HG02938 (cell line): Measurements from ENCODE around the gene TNIK.
A peak's percentile ranks its signal among the peaks of the same experiment; 100 is the strongest.
"Not testable (repeated sequence)": the region's sequence is repeated elsewhere in the genome, so short reads cannot be mapped to it uniquely, and the experiment has no call there.

ENCODE experiments used
- ATAC-seq: cut with Tn5 transposase; IDR thresholded peaks from one replicate; pipeline ENCODE4 v1.9.1; 2021; ENCODE audit warnings: mild to moderate bottlenecking, moderate library complexity; ENCODE audit not compliant: unreplicated experiment

TNIK gene

DNA sequence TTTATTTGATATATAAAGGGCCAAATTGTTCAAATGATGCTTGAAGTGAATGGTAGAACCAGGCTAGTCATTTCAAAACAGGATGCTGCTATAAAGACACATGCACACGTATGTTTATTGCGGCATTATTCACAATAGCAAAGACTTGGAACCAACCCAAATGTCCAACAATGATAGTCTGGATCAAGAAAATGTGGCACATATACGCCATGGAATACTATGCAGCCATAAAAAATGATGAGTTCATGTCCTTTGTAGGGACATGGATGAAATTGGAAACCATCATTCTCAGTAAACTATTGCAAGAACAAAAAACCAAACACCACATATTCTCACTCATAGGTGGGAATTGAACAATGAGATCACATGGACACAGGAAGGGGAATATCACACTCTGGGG is 172.4 kb downstream of the TNIK start:
- ATAC-seq: not testable (repeated sequence)

DNA sequence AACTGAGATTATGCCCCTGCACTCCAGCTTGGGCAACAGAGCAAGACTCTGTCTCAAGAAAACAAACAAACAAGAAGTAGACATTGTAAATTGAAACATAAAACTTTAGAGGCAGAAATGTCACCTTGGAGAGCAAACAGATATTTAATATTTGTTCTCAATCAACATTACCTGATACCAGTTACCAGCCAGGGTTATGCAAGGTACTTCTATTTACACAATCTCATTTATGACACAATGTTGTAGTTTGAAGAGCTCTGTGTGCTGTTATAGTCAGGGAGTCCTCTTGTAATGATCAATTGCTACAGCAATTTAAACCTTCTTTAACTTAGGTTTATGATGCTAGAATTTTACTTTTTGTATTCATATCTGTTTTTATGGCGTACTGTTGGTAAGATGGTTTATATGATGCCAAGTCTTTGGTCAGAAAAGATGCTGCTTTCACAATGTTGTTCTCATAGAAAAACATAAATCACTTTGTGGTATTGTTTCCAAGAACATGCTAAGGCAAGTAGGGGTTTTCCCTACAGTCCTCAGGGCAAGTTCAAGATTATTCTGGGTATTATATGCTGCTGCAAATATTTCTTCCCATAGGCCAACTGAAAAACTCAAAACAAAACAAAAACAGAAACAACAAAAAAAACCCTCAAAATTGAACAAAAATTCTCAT is 173.5 kb downstream of the TNIK start:
- ATAC-seq: peak; percentile 51

DNA sequence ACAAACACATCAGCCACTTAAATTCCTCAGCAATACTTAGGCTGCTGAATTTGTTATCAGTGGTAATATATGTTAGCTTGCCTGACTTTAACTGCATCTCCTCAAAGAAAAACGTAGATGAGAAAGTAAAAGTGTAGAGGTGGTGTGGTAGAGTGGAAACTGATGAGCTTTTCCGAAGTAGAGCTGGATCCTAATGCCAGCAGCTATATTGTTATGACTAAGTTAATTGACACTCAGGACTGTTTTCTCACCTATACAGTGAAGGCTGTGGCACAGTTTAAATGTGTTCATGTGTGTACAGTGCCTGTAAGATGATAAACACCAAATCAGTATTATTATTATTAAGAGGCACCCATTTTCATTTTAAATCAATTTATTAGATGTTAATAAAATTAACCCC is 174.9 kb downstream of the TNIK start:
- peak; percentile 25 for ATAC-seq

DNA sequence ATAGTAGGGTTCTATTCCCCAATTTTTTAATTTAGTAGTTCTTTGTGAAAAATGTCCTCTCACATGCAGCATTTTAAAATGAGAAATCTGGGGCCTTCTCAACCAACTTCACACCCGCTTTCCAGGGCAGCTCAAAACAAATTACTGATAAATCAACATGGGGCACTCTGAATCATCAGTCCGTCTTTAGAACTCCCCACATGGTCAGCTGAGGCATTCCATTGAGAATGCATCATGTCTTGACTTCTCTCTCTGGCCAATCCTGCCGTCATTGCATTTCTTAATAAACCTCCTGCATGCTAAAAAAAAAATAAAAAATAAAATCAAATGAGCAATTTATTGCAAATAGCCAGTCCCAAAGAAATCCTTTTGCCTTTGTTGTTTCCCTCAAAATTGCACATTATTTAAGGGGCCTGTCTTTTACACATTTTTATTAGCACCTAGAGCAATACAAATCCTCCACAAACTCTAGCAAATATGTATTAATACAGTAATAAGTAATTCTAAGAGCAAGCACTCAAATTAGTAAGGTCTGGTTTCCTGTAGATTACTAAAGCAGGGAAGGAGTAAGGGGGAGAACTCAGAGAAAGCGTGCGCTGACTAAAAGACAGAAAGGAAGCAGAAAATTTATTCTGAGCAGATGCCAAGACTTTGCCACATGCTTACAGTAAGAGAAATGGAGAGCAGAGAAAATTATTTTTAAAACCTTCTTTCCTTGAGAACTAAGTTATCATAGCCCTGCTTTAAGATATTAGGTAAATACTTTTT is 175.7 kb downstream of the TNIK start:
- ATAC-seq: peak; percentile 56

DNA sequence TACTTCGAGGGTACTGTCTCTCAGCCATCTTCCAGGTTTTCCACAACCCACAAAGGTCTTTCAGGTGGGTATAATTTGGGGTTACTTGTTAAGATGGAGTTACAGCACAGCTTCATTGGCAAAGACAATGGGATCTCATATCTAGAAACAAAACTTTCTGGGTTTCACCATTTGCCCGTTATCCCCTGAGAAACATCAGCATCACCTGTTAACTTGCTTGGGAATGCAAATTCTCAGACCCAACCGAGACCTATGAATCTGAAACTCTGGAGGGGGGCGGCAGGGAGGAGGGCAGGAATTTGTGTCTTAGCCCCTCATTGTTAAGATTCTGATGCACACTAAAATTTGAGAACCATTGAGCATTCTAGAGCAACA is 176.4 kb downstream of the TNIK start:
- no peak for ATAC-seq

DNA sequence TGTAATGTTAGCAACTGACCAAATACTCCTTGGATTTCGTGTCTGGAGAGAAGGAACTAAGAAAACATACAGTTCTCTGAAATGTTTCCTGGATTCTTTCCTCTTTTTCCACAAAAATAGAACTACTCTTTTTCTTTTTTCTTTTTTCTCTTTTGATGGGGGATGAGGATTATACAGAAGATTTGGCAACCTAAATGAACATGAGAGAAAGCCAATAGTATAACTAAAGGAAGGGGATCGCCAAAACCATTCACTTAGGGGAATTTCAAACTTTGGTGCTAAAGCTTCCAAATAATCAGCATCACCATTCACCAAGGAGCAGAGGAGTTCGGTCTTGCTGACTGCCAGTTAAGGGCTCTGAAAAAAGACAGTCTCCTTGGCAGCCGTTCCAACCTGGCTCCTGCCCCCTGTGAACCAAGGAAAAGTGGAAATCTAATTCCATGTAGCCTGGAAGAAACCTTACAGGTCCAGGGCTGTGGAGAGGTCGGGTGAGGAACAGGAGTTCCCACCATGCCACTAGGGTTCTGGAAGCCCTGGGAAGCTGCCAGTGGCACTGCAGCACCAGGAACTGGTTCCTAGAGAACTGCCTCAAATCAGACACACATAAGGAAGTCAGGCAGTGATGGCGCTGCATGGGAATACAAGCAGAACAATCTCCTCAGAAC is 176.9 kb downstream of the TNIK start:
- no peak for ATAC-seq

DNA sequence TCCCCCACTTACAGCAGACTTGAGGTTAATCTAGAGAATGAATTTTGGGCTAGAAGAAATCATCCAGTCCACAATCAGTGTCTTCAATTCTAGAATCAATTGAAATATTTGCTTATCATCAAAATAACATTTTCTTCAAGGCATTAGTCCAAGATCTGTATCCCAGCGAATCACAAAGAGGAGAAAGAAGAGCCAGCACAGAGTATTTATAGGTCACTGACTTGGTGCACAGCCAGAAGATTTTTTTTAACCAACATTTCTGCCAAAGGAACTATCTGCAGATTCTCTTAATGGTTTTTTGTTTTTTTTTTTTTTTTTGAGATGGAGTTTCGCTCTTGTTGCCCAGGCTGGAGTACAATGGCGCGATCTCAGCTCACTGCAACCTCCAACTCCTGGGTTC is 178.2 kb downstream of the TNIK start:
- ATAC-seq: no peak

DNA sequence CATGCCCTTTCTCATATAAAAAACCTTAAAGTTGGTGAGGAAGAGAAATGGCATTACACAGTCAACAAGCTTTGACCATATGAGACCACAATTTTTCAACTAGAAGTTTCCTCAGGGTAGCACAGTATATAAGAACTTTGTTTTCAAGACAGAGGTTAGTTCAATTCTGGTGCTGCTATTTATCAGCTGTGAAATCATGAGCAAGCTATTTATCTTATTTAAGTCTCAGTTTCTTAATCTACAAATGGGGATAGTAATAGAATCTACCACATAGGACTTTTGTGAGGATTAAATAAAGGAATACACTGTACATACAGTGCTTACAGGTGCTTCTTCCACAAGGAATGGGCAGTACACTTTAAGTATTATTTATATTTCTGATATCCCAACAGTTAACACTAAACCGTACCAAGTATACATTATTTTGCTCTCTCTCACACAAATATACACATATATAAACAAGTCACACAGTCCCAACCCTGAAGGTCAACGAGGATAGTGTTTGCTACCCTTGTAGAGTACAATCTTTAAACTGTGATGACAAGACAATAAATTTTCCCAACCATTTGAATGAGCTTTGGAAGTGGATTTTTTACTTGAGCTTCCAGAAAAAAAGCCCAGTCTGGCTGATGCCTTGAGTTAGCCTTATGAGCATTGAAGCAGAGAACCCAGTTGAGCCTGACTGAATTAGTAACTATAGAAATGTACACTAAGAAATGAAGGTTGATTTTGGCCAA is 178.8 kb downstream of the TNIK start:
- ATAC-seq: no peak

DNA sequence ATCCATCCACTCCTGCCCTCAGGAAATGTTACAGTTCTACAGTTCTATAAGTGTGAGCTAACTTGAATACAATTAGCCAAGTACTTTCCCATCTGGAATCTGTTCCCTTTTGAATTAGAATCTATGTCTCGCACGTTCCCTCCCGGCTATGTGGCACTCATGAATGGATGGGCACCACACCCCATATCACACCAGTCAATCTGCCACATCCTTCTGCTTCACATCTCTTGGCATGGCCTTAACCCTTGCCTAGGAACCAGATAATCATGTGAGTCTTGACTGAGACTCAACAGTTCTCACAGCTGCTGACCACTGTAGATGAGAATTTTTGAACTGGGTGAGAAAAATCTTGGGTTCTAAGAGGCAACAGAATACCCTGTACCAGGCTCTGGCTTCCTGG is 180.2 kb downstream of the TNIK start:
- ATAC-seq: no peak

DNA sequence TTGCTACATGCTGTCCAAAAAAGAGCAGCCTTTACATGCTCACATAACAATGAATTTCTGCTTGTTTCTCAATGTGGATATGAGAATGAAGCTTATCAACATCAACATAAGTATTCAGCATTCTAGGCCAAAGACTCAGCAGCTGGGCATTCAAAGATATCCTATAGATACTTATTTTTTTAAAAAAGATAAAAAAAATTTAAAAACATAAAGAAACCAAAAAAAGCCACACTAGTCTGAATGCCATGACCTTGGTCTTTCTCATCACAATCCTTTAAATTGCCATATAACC is 182.0 kb downstream of the TNIK start:
- no peak for ATAC-seq

DNA sequence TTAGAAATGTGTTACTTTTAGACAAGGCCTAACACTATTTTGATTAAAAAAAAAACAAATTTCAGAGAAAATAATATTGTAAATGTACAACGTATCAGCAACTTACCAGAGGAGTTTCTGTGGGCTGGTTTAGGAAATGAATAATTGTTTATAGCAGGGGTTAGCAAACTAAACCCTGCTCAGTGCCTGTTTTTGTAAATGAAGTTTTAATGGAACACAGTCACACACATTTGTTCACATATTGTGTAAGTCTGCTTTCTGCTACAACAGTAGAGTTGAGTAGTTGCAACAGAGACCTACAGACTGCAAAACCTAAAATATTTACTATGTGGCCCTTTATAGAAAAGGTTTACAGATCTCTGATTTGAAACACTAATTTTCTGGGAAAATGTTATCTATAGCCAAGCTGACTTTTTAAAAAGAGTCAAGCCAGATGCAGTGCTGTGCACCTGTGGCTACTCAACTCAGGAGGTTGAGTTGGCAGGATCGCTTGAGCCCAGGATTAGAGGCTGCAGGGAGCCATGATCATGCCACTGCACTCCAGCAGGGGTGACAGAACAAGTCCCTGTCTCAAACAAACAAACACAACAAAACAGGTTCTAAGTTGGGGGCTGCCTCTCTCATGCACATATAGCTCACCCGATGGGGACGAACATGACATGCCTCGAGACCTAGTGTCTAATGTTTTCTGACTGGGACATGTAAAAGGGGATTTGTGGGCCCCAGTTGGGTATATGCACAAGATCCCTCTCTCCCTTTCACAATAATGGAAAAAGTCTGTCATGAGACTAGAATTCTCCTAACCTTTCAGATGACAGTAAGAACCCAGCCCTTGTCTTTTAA is 182.5 kb downstream of the TNIK start:
- ATAC-seq: no peak

DNA sequence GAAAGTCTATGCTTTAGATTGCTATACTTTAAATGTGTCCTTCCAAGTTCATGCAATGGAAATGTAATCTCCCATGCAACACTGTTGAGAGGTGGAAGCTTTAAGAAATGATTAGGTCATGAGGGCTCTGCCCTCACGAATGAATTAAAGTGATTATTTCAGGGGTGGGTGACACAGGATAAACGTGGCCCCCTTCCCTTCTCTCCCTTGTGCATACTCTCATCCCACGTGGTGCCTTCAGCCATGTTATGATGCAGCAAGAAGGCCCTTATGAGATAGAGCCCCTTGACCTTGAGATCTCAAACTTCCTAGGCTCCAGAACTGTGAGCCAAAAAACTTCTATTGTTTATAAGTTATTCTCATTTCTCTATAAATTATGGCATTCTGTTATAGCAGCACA is 183.3 kb downstream of the TNIK start:
- no peak for ATAC-seq

DNA sequence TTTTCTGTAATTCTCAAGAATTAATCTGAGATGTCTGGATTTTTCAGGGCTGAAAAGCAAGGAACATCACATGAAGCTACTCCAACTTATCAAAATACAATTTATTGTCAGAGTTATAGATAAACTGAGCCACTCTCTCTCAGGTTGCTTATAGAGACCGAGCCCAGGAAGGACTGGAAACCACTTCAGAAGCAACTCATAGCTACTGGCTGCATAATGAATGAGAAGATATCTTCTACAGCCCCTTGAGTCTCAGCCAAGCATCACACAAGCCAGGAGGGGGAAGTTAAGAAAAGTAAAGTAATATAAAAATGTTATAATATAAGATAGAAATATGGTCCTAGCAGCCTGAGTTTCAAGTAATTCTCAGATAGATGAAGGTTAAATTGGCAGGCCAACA is 186.0 kb downstream of the TNIK start:
- ATAC-seq: no peak

DNA sequence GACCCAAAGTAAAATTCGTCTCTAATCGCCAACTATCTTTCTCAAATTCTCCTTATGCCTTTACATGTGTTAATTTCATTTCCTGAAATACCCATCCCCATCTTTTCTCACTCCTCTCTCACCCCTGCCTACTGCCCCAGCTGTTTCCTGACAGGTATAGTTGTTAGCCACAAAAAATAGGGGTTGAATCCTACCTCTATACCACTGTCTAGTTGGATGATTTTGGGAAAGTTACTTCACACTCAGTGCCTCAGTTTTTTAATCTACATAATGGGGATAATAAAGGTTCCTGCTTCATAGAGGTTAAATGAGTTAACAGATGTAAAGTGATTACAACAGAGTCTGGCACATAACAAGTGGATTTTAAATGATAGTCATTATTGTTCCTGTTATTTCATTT is 189.7 kb downstream of the TNIK start:
- no peak for ATAC-seq

DNA sequence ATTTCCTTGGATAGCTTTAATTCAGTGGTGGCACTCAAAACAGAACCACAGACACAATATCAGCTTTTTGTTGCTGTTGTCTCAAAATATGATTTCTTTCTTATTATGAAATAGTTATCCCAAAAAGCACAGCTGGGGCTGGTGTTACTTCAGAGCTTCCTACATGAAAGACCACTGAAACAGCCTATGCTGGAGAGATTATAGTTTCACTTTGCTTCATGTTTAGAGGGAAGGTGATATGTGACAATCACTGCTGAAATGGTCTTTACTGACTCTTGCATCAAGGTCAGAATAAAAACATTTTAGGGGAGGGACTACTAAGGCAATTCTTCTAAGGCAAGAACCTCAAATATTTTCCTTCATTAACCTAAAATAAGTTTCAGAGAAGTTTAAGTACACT is 190.7 kb downstream of the TNIK start:
- peak; percentile 42 for ATAC-seq

DNA sequence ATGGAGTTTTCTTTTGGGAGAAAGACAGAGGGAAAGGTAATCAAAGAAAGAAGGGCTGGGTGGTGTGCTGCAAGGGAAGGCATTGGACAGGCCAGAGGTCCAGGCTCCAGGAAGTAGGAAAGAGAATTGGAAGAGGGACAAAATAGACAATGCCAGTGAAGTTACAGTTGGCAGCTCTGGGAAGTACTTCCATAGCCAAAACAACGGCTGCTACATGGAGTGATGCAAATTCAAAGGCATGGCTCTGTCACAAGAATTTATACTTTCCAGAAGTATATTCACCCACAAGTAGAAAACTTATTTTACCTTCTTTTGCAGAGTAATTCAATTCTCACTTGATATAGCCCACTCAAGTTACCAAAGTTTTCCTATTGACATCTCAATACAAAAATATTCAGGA is 191.5 kb downstream of the TNIK start:
- no peak for ATAC-seq

DNA sequence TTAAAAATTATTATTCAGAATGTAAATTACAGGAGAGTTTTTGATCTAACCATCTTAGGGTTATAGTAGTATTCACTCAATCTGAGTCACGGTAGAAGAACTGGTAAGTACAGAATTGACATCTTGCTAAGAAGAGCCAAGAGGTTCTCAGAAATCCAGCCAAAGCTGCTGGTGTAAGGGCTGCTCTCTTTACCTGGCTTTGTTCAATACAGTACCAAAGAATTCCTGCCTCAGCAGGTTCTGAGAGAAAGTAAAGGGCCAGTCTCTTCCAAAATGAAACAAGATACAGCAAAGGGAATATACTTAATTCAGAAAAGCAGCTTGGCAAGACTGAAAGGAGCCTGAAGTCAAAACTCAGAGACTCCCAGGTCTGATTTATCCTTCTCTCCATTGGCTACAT is 193.1 kb downstream of the TNIK start:
- no peak for ATAC-seq

DNA sequence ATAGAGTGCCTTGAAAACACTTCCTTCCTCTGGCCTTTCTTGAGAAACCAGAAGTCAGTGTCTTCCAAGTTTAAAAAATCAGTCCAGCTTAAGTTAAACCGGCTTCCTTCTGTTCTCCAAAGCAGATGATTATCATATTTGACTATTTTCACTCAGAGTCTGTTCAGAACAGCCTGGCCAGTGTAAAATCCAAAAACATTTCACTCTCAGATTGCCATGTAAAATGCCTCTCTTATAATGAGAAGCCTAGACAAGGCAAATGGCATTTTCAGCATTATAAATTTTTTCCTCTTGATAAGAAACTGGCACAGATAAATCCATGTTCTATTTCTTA is 193.5 kb downstream of the TNIK start:
- ATAC-seq: no peak

DNA sequence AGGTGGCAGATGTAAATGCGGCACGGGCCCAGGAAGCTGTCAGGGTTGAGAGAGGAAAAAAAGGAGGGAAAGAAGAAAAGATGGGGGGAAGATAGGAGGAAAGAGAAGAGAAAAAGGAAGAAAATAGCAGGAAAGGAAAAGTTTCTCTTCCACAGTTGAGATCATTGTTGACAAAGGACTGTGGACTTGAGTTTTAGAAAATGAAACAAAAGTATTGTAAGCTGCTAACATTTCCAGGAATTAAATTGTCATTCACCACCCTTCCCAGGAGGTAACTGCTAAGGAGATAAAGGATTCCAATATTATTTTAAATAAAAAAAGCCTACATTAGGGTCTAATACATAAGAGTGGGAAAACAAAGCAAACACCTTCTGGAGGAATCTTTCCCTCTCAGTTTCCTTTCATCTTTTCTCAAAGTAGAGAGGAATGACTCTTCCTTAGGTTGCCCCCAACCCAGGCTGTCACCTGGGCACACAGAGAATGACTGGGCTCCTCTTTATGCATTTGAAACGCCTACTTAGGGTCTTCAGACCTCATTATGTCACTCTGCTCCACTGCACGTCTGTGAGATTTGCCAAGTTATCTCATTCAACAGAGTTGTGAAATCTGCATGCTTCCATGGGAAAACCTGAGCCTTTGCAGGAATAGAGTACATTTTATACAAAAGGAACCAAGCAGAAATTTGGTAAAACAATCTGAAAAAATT is 194.0 kb downstream of the TNIK start:
- ATAC-seq: no peak

DNA sequence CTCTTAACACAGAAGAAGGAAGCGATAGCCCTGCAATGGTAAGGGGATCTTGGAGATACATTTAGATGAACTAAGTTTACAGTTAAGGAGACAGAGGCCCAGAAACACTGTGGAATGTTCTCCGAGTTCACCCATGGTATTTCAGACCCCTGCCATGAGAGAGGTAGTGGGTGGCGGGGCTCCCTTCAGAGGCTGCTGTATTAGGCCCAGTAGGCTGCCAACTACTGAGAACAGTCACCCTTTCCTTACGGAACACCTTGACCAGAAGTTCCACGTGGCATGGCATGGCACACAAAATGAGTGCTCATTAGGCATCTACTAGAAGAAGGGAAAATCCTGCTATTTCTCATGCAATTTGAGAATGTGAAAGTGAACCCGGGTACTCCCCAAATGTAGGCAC is 195.4 kb downstream of the TNIK start:
- ATAC-seq: no peak
